Body of pancreas (tissue), 4 donors: ENCODE data around the gene TRIM71.

ENCODE experiments used
- POLR2A ChIP-seq, 3 donors: fragments of 450-650 bp; IDR thresholded peaks; one replicate each; pipeline ENCODE4 v1.6.1; 2016; ENCODE audit warnings: antibody characterized with exemption in 3 of 3, mild to moderate bottlenecking in 2 of 3
- TF ChIP-seq, protein P1 (sequence below), 7 experiments: fragments of 450-650 bp in 4 of 7; fragments of 200-600 bp in 3 of 7; sonication (generic) in 3 of 7; IDR thresholded peaks; one replicate each; pipeline ENCODE4 v1.5.1; 2016 to 2019; ENCODE audit warnings: antibody characterized with exemption in 7 of 7

- TF ChIP-seq, protein P1, sequence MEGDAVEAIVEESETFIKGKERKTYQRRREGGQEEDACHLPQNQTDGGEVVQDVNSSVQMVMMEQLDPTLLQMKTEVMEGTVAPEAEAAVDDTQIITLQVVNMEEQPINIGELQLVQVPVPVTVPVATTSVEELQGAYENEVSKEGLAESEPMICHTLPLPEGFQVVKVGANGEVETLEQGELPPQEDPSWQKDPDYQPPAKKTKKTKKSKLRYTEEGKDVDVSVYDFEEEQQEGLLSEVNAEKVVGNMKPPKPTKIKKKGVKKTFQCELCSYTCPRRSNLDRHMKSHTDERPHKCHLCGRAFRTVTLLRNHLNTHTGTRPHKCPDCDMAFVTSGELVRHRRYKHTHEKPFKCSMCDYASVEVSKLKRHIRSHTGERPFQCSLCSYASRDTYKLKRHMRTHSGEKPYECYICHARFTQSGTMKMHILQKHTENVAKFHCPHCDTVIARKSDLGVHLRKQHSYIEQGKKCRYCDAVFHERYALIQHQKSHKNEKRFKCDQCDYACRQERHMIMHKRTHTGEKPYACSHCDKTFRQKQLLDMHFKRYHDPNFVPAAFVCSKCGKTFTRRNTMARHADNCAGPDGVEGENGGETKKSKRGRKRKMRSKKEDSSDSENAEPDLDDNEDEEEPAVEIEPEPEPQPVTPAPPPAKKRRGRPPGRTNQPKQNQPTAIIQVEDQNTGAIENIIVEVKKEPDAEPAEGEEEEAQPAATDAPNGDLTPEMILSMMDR (IDR thresholded peaks at IDR 0.05): no peak
- no peak for TF ChIP-seq POLR2A (IDR thresholded peaks at IDR 0.05)
These were observed 83.5 kb downstream of the TRIM71 start for GRCh38 chr3:32901005-32901932.
